ENCODE data around the gene CELF3.
"Not testable (repeated sequence)": the region's sequence is repeated elsewhere in the genome, so short reads cannot be mapped to it uniquely, and the experiment has no call there.

CELF3 gene

GRCh38 chr1:151739590-151740355, 23.2 kb upstream of the CELF3 start:
- no peak overlapping the region for H4K8ac ChIP-seq (ENCODE audit: low read depth, low read length)
- no peak overlapping the region for H3K4me3 ChIP-seq (ENCODE audit: low read depth, low read length)
- H3K23ac ChIP-seq (ENCODE audit: low read length) = no peak overlapping the region
- no peaks in the 10 kb centered on the region for H3K36me3 ChIP-seq (ENCODE audit: control insufficient read depth in 1 of 2, insufficient read depth in 2 of 2, low read length in 2 of 2)
- no CpG with 5 or more reads among the region's 3 CpGs for WGBS (ENCODE audit: extremely low coverage, insufficient coverage, insufficient read length)
- H3K9ac ChIP-seq (ENCODE audit: low read length) = no peak overlapping the region
- no peak overlapping the region for H3K14ac ChIP-seq (ENCODE audit: low read length)
- no peak overlapping the region for H4K12ac ChIP-seq (ENCODE audit: low read depth, low read length)
- H3K79me2 ChIP-seq (ENCODE audit: control insufficient read depth, insufficient read depth, low read length, poor library complexity) = no peaks in the 10 kb centered on the region
- peak overlapping the region; percentile 43 for H3K27ac ChIP-seq (ENCODE audit: low read depth, low read length)
- peak overlapping the region; percentile 35 for H3K4me2 ChIP-seq (ENCODE audit: low read length)
- no peak overlapping the region for H2AK5ac ChIP-seq (ENCODE audit: low read length)
- H2BK12ac ChIP-seq (ENCODE audit: low read length) = no peak overlapping the region
- no peak overlapping the region for H2BK5ac ChIP-seq (ENCODE audit: low read depth, low read length, poor library complexity)
- H3K4ac ChIP-seq (ENCODE audit: low read depth, low read length) = no peak overlapping the region
- H3K18ac ChIP-seq (ENCODE audit: low read length) = no peak overlapping the region
- H3K9me3 ChIP-seq (ENCODE audit: insufficient read depth, low read depth, low read length) = peaks cover 7% of the 10 kb centered on the region
- no peaks in the 10 kb centered on the region for H3K79me1 ChIP-seq (ENCODE audit: low read length)
- DNase-seq = peak; percentile 70 to 90
- H2AFZ ChIP-seq (ENCODE audit: insufficient read depth, low read length, poor library complexity) = no peak overlapping the region
- no peaks in the 10 kb centered on the region for H3K27me3 ChIP-seq (ENCODE audit: insufficient read depth, low read length)
- peaks cover 4% of the 10 kb centered on the region in 2 experiments for H3K4me1 ChIP-seq (ENCODE audit: control insufficient read depth in 1 of 2, insufficient read depth in 2 of 2, low read length in 2 of 2)
- no peak overlapping the region for H4K91ac ChIP-seq (ENCODE audit: low read depth, low read length)
- H2BK120ac ChIP-seq (ENCODE audit: insufficient read depth, low read length, poor library complexity) = no peak overlapping the region

GRCh38 chr1:151737479-151737878, 20.9 kb upstream of the CELF3 start:
- Histone ChIP-seq H2BK12ac (ENCODE audit: low read length) (no peak overlapping the region), H3K4me1 (ENCODE audit: control insufficient read depth in 1 of 2, insufficient read depth in 2 of 2, low read length in 2 of 2) (peaks cover 4% of the 10 kb centered on the region in 2 experiments), H2BK5ac (ENCODE audit: low read depth, low read length, poor library complexity) (no peak overlapping the region), H2AFZ (ENCODE audit: insufficient read depth, low read length, poor library complexity) (no peak overlapping the region), H4K8ac (ENCODE audit: low read depth, low read length) (no peak overlapping the region), H3K14ac (ENCODE audit: low read length) (no peak overlapping the region), H3K4me3 (ENCODE audit: low read depth, low read length) (no peak overlapping the region), H4K12ac (ENCODE audit: low read depth, low read length) (no peak overlapping the region), H3K18ac (ENCODE audit: low read length) (no peak overlapping the region), H3K27ac (ENCODE audit: low read depth, low read length) (no peak overlapping the region), H4K91ac (ENCODE audit: low read depth, low read length) (no peak overlapping the region), H3K79me1 (ENCODE audit: low read length) (no peaks in the 10 kb centered on the region), H3K9ac (ENCODE audit: low read length) (no peak overlapping the region), H2AK5ac (ENCODE audit: low read length) (no peak overlapping the region), H3K4me2 (ENCODE audit: low read length) (no peak overlapping the region), H3K36me3 (ENCODE audit: control insufficient read depth in 1 of 2, insufficient read depth in 2 of 2, low read length in 2 of 2) (no peaks in the 10 kb centered on the region), H2BK120ac (ENCODE audit: insufficient read depth, low read length, poor library complexity) (no peak overlapping the region), H3K79me2 (ENCODE audit: control insufficient read depth, insufficient read depth, low read length, poor library complexity) (no peaks in the 10 kb centered on the region), H3K23ac (ENCODE audit: low read length) (no peak overlapping the region), H3K4ac (ENCODE audit: low read depth, low read length) (no peak overlapping the region), H3K9me3 (ENCODE audit: insufficient read depth, low read depth, low read length) (peaks cover 7% of the 10 kb centered on the region), H3K27me3 (ENCODE audit: insufficient read depth, low read length) (no peaks in the 10 kb centered on the region)
- DNase-seq = no peak

GRCh38 chr1:151737026-151737425, 20.4 kb upstream of the CELF3 start:
- Histone ChIP-seq H3K9me3 (ENCODE audit: insufficient read depth, low read depth, low read length) (peaks cover 7% of the 10 kb centered on the region), H3K9ac (ENCODE audit: low read length) (no peak overlapping the region), H4K91ac (ENCODE audit: low read depth, low read length) (no peak overlapping the region), H4K8ac (ENCODE audit: low read depth, low read length) (no peak overlapping the region), H4K12ac (ENCODE audit: low read depth, low read length) (no peak overlapping the region), H3K23ac (ENCODE audit: low read length) (no peak overlapping the region), H2BK12ac (ENCODE audit: low read length) (no peak overlapping the region), H2BK120ac (ENCODE audit: insufficient read depth, low read length, poor library complexity) (no peak overlapping the region), H3K4me1 (ENCODE audit: control insufficient read depth in 1 of 2, insufficient read depth in 2 of 2, low read length in 2 of 2) (peaks cover 4% of the 10 kb centered on the region in 2 experiments), H3K4me3 (ENCODE audit: low read depth, low read length) (no peak overlapping the region), H3K27ac (ENCODE audit: low read depth, low read length) (no peak overlapping the region), H2AK5ac (ENCODE audit: low read length) (no peak overlapping the region), H3K4me2 (ENCODE audit: low read length) (no peak overlapping the region), H3K36me3 (ENCODE audit: control insufficient read depth in 1 of 2, insufficient read depth in 2 of 2, low read length in 2 of 2) (no peaks in the 10 kb centered on the region), H3K4ac (ENCODE audit: low read depth, low read length) (no peak overlapping the region), H3K79me1 (ENCODE audit: low read length) (no peaks in the 10 kb centered on the region), H3K27me3 (ENCODE audit: insufficient read depth, low read length) (no peaks in the 10 kb centered on the region), H2AFZ (ENCODE audit: insufficient read depth, low read length, poor library complexity) (no peak overlapping the region), H3K18ac (ENCODE audit: low read length) (no peak overlapping the region), H3K79me2 (ENCODE audit: control insufficient read depth, insufficient read depth, low read length, poor library complexity) (no peaks in the 10 kb centered on the region), H2BK5ac (ENCODE audit: low read depth, low read length, poor library complexity) (no peak overlapping the region), H3K14ac (ENCODE audit: low read length) (no peak overlapping the region)
- DNase-seq = no peak
- no CpG with 5 or more reads among the region's 2 CpGs for WGBS (ENCODE audit: extremely low coverage, insufficient coverage, insufficient read length)

- H3K27me3 ChIP-seq (ENCODE audit: insufficient read depth, low read length); H2AFZ ChIP-seq (ENCODE audit: insufficient read depth, low read length, poor library complexity); H3K79me2 ChIP-seq (ENCODE audit: control insufficient read depth, insufficient read depth, low read length, poor library complexity); H4K91ac ChIP-seq (ENCODE audit: low read depth, low read length); DNase-seq; H3K23ac ChIP-seq (ENCODE audit: low read length); H3K4me2 ChIP-seq (ENCODE audit: low read length); H2BK12ac ChIP-seq (ENCODE audit: low read length); H3K4me1 ChIP-seq (ENCODE audit: control insufficient read depth in 1 of 2, insufficient read depth in 2 of 2, low read length in 2 of 2); H3K27ac ChIP-seq (ENCODE audit: low read depth, low read length); H2AK5ac ChIP-seq (ENCODE audit: low read length); H3K79me1 ChIP-seq (ENCODE audit: low read length); H4K8ac ChIP-seq (ENCODE audit: low read depth, low read length); H3K36me3 ChIP-seq (ENCODE audit: control insufficient read depth in 1 of 2, insufficient read depth in 2 of 2, low read length in 2 of 2); H3K14ac ChIP-seq (ENCODE audit: low read length); H3K18ac ChIP-seq (ENCODE audit: low read length); H3K4ac ChIP-seq (ENCODE audit: low read depth, low read length); H2BK5ac ChIP-seq (ENCODE audit: low read depth, low read length, poor library complexity); H3K4me3 ChIP-seq (ENCODE audit: low read depth, low read length); H4K12ac ChIP-seq (ENCODE audit: low read depth, low read length); H3K9ac ChIP-seq (ENCODE audit: low read length); H2BK120ac ChIP-seq (ENCODE audit: insufficient read depth, low read length, poor library complexity); H3K9me3 ChIP-seq (ENCODE audit: insufficient read depth, low read depth, low read length): not testable (repeated sequence)
- no CpG with 5 or more reads among the region's 9 CpGs for WGBS (ENCODE audit: extremely low coverage, insufficient coverage, insufficient read length)
Measured at GRCh38 chr1:151733995-151734394, 17.4 kb upstream of the CELF3 start.
